GM21423 (cell line): ENCODE measurements around the gene NPB.

ENCODE experiments used
- ATAC-seq: cut with Tn5 transposase; IDR thresholded peaks from one replicate; pipeline ENCODE4 v1.9.1; 2021; ENCODE audit warnings: mild to moderate bottlenecking, moderate library complexity; ENCODE audit not compliant: unreplicated experiment

The NPB gene

GRCh38 chr17:81910840-81911276 lies 8.8 kb downstream of the NPB start:
- ATAC-seq, result peak; percentile 32

GRCh38 chr17:81911277-81911961 lies 9.4 kb downstream of the NPB start, which contains the start of gene PCYT2:
Gene PCYT2, minus strand, starts transcription at chr17:81911399. Its CDS starts 44 bp downstream, at chr17:81911355.
- peak; percentile 72 for ATAC-seq

- ATAC-seq, result no peak
These were observed 9.9 kb downstream of the NPB start for GRCh38 chr17:81911969-81912368.

- no peak for ATAC-seq
These were observed 10.6 kb downstream of the NPB start for GRCh38 chr17:81912441-81913309.

GRCh38 chr17:81913394-81914102 lies 11.5 kb downstream of the NPB start:
- ATAC-seq, result no peak

- ATAC-seq, result no peak
These were observed 12.2 kb downstream of the NPB start for GRCh38 chr17:81914103-81914850.

- no peak for ATAC-seq
These were observed 13.3 kb downstream of the NPB start for GRCh38 chr17:81915331-81915730.

- ATAC-seq, result no peak
These were observed 14.4 kb downstream of the NPB start for GRCh38 chr17:81916234-81917001.

GRCh38 chr17:81917565-81918332 lies 15.7 kb downstream of the NPB start, which contains the start of gene SIRT7:
Gene SIRT7, minus strand, starts transcription at chr17:81918176. Its CDS starts 45 bp downstream, at chr17:81918131.
- ATAC-seq, result peak; percentile 62

GRCh38 chr17:81918333-81918669 lies 16.3 kb downstream of the NPB start:
- peak; percentile 27 for ATAC-seq

- ATAC-seq, result no peak
These were observed 17.0 kb downstream of the NPB start for GRCh38 chr17:81918832-81919545.

GRCh38 chr17:81920612-81921536 lies 18.8 kb downstream of the NPB start:
- ATAC-seq, result no peak

- ATAC-seq, result no peak
These were observed 19.5 kb downstream of the NPB start for GRCh38 chr17:81921537-81921862.

- ATAC-seq, result no peak
These were observed 20.0 kb downstream of the NPB start for GRCh38 chr17:81921996-81922565.

GRCh38 chr17:81922566-81923301 lies 20.7 kb downstream of the NPB start:
- ATAC-seq, result no peak
